ENCODE measurements around the gene NFILZ. TPM values are rescaled to one million over a fixed set of nuclear protein-coding genes. Genes with fewer than 3 reads are reported as not detected.
A peak's percentile ranks its signal among the peaks of the same experiment; 100 is the strongest.

Gene NFILZ
- polyA plus RNA-seq, 3 donors, result not detected

- H3K27ac Mint-ChIP-seq, result peak overlapping the region in 1 of 7 donors; percentile 30
Observed at GRCh38 chr19:8657869-8658268, 27.4 kb downstream of the NFILZ start.

GRCh38 chr19:8659905-8660304 is 29.5 kb downstream of the NFILZ start:
- H3K36me3 Mint-ChIP-seq, result no peaks in the 10 kb centered on the region
- no peaks in the 10 kb centered on the region for H3K36me3 ChIP-seq (replicated peaks in 1 of 2; ENCODE audit: control insufficient read depth in 1 of 2, insufficient read depth in 2 of 2, low read length in 2 of 2)
- WGBS (ENCODE audit: insufficient coverage), result 95% methylated on average over 5 of the region's 7 CpGs
- H3K27me3 ChIP-seq (ENCODE audit: control insufficient read depth in 2 of 2, insufficient read depth in 2 of 2, low read length in 2 of 2), result peaks cover 0 to 4% of the 10 kb centered on the region in 2 donors
- intact Hi-C loops (cut with micrococcal nuclease), result no loop called here
- no peak overlapping the region for H3K27ac Mint-ChIP-seq
- no peak overlapping the region for H3K4me3 Mint-ChIP-seq
- H4K20me1 ChIP-seq (ENCODE audit: insufficient read depth, low read length), result no peaks in the 10 kb centered on the region
- H3K9ac ChIP-seq (ENCODE audit: insufficient read depth, low read length, poor library complexity, severe bottlenecking), result no peak overlapping the region
- H3K4me3 ChIP-seq (replicated peaks in 1 of 3; ENCODE audit: low read depth in 2 of 3, low read length in 3 of 3), result no peak overlapping the region
- TF ChIP-seq, protein P1, sequence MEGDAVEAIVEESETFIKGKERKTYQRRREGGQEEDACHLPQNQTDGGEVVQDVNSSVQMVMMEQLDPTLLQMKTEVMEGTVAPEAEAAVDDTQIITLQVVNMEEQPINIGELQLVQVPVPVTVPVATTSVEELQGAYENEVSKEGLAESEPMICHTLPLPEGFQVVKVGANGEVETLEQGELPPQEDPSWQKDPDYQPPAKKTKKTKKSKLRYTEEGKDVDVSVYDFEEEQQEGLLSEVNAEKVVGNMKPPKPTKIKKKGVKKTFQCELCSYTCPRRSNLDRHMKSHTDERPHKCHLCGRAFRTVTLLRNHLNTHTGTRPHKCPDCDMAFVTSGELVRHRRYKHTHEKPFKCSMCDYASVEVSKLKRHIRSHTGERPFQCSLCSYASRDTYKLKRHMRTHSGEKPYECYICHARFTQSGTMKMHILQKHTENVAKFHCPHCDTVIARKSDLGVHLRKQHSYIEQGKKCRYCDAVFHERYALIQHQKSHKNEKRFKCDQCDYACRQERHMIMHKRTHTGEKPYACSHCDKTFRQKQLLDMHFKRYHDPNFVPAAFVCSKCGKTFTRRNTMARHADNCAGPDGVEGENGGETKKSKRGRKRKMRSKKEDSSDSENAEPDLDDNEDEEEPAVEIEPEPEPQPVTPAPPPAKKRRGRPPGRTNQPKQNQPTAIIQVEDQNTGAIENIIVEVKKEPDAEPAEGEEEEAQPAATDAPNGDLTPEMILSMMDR (IDR thresholded peaks at IDR 0.05), result no peak
- no peak for DNase-seq
- H3K27me3 Mint-ChIP-seq (ENCODE audit: low read depth in 3 of 3), result peaks cover 7 to 30% (median 11%) of the 10 kb centered on the region in 3 donors
- no peaks in the 10 kb centered on the region for H3K9me3 ChIP-seq (replicated peaks in 1 of 2; ENCODE audit: control insufficient read depth in 1 of 2, insufficient read depth in 1 of 2, low read length in 2 of 2)
- peaks cover 0 to 3% (median 2%) of the 10 kb centered on the region in 7 donors for H3K9me3 Mint-ChIP-seq
- no peaks in the 10 kb centered on the region for H3K79me2 ChIP-seq (ENCODE audit: insufficient read depth, low read length)
- H3K4me2 ChIP-seq (replicated peaks; ENCODE audit: extremely low read depth, low read length, poor library complexity, severe bottlenecking), result no peak overlapping the region
- H3K4me1 Mint-ChIP-seq, result peaks cover 16% of the 10 kb centered on the region
- peaks cover 12 to 14% of the 10 kb centered on the region in 2 donors for H3K4me1 ChIP-seq (ENCODE audit: control insufficient read depth in 1 of 2, insufficient read depth in 2 of 2, low read length in 2 of 2)
- no peak overlapping the region for H2AFZ ChIP-seq (ENCODE audit: insufficient read depth, low read depth, low read length, poor library complexity, severe bottlenecking)
- no peak overlapping the region for H3K27ac ChIP-seq (ENCODE audit: low read depth in 1 of 2, low read length in 2 of 2)

More at GRCh38 chr19:8657869-8658268, 27.4 kb downstream of the NFILZ start:
- H3K36me3 ChIP-seq (replicated peaks in 1 of 2; ENCODE audit: control insufficient read depth in 1 of 2, insufficient read depth in 2 of 2, low read length in 2 of 2), result no peaks in the 10 kb centered on the region
- TF ChIP-seq, protein P1 (IDR thresholded peaks at IDR 0.05), result no peak
- H3K4me3 ChIP-seq (replicated peaks in 1 of 3; ENCODE audit: low read depth in 2 of 3, low read length in 3 of 3), result no peak overlapping the region
- no peaks in the 10 kb centered on the region for H3K79me2 ChIP-seq (ENCODE audit: insufficient read depth, low read length)
- no peak overlapping the region for H3K4me3 Mint-ChIP-seq
- H2AFZ ChIP-seq (ENCODE audit: insufficient read depth, low read depth, low read length, poor library complexity, severe bottlenecking), result no peak overlapping the region
- no peaks in the 10 kb centered on the region for H3K9me3 ChIP-seq (replicated peaks in 1 of 2; ENCODE audit: control insufficient read depth in 1 of 2, insufficient read depth in 1 of 2, low read length in 2 of 2)
- H3K9ac ChIP-seq (ENCODE audit: insufficient read depth, low read length, poor library complexity, severe bottlenecking), result no peak overlapping the region
- no peak for DNase-seq
- no peaks in the 10 kb centered on the region for H4K20me1 ChIP-seq (ENCODE audit: insufficient read depth, low read length)
- H3K27ac ChIP-seq (ENCODE audit: low read depth in 1 of 2, low read length in 2 of 2), result no peak overlapping the region
- H3K36me3 Mint-ChIP-seq, result no peaks in the 10 kb centered on the region
- no peaks in the 10 kb centered on the region for H3K27me3 ChIP-seq (ENCODE audit: control insufficient read depth in 2 of 2, insufficient read depth in 2 of 2, low read length in 2 of 2)
- peaks cover 12% of the 10 kb centered on the region for H3K4me1 Mint-ChIP-seq
- intact Hi-C loops (cut with micrococcal nuclease), result no loop called here
- no peak overlapping the region for H3K4me2 ChIP-seq (replicated peaks; ENCODE audit: extremely low read depth, low read length, poor library complexity, severe bottlenecking)
- 100% methylated on average over 2 of the region's 5 CpGs for WGBS (ENCODE audit: insufficient coverage)
- H3K9me3 Mint-ChIP-seq, result peaks cover 0 to 3% (median 2%) of the 10 kb centered on the region in 7 donors
- H3K27me3 Mint-ChIP-seq (ENCODE audit: low read depth in 3 of 3), result peaks cover 5 to 23% (median 10%) of the 10 kb centered on the region in 3 donors
- peaks cover 9 to 15% of the 10 kb centered on the region in 2 donors for H3K4me1 ChIP-seq (ENCODE audit: control insufficient read depth in 1 of 2, insufficient read depth in 2 of 2, low read length in 2 of 2)
